Prostate gland (tissue), 2 donors: ENCODE data around the gene RAI1. TPM values are rescaled to one million over a fixed set of nuclear protein-coding genes. Genes with fewer than 3 reads are reported as not detected.
A peak's percentile ranks its signal among the peaks of the same experiment; 100 is the strongest.

Source experiments
- DNase-seq: peaks from one replicate; pipeline ENCODE4 v3.0.0-alpha.2; 2019; ENCODE audit warnings: low spot score
- H3K27ac ChIP-seq, 2 donors: fragments of 200-600 bp; sonication (generic); 2 replicates each; pipeline ENCODE4 v1.5.1; 2017 to 2019
- H3K27me3 ChIP-seq: fragments of 200-600 bp; sonication (generic); replicated peaks from 2 replicates; pipeline ENCODE4 v1.5.1; 2019; ENCODE audit not compliant: insufficient read depth
- H3K36me3 ChIP-seq, 2 donors: fragments of 200-600 bp; sonication (generic); 1 replicate in 1 of 2; 2 replicates in 1 of 2; pipeline versions ENCODE4 v1.5.1 to v1.8.1; 2017 to 2019
- H3K4me1 ChIP-seq: fragments of 200-600 bp; sonication (generic); replicated peaks from 2 replicates; pipeline ENCODE4 v1.5.1; 2019
- H3K4me3 ChIP-seq, 2 donors: fragments of 200-600 bp; sonication (generic); 2 replicates each; pipeline ENCODE4 v1.5.1; 2017 to 2019
- H3K9me3 ChIP-seq: fragments of 200-600 bp; sonication (generic); 2 replicates; pipeline ENCODE4 v1.5.1; 2017
- POLR2A ChIP-seq: fragments of 450-650 bp; IDR thresholded peaks from one replicate; pipeline ENCODE4 v1.6.1; 2016; ENCODE audit warnings: antibody characterized with exemption, mild to moderate bottlenecking
- POLR2AphosphoS5 ChIP-seq: sonication (generic); formaldehyde crosslinking; IDR thresholded peaks from one replicate; pipeline ENCODE4 v1.6.1; 2017; ENCODE audit warnings: antibody characterized with exemption
- WGBS: methylation state at CpG from one replicate; pipeline ENCODE4 v1.1.5; 2018; 5-methylcytosine and 5-hydroxymethylcytosine counted together
- intact Hi-C: fragments of 100-400 bp; cut with DNase I; formaldehyde crosslinking; loops from one replicate; pipeline ENCODE4 v1.14.2; 2022
- total RNA-seq, 2 donors: library from RNA; depleted of rRNA; stranded (reverse); fragments of >200 nt; gene quantifications; one replicate each; pipeline ENCODE4 v1.1.0, GENCODE V29; 2016
- TF ChIP-seq, protein P1 (sequence below), 4 experiments: fragments of 200-600 bp in 2 of 4; fragments of 450-650 bp in 2 of 4; sonication (generic) in 2 of 4; IDR thresholded peaks; 1 replicate in 3 of 4; 2 replicates in 1 of 4; pipeline ENCODE4 v1.5.1; 2016 to 2019; ENCODE audit warnings: antibody characterized with exemption in 4 of 4, mild to moderate bottlenecking in 2 of 4, moderate library complexity in 2 of 4

RAI1 gene
- total RNA-seq, 2 donors from 2014 or later = 69.2 to 71.0 TPM

DNA sequence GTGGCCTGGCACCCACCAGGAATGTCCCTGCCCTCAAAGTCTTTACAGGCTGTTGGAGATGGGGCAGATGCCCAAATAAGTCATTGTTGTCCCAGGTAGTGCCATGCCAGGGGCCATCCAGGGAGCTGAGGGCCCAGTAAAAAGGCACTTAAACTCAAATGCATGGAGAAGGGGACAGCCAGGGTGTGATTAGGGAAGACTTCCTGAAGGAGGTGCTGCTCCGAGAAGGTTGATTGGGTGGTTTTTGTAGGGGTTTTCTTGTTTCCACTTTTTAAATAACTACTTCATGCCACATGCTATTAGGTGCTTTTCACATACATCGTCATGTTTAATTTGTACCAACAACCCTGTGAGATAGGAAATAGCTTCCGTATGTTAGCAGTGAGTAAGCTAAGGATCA, 66.9 kb downstream of the RAI1 start:
- TF ChIP-seq, protein P1, sequence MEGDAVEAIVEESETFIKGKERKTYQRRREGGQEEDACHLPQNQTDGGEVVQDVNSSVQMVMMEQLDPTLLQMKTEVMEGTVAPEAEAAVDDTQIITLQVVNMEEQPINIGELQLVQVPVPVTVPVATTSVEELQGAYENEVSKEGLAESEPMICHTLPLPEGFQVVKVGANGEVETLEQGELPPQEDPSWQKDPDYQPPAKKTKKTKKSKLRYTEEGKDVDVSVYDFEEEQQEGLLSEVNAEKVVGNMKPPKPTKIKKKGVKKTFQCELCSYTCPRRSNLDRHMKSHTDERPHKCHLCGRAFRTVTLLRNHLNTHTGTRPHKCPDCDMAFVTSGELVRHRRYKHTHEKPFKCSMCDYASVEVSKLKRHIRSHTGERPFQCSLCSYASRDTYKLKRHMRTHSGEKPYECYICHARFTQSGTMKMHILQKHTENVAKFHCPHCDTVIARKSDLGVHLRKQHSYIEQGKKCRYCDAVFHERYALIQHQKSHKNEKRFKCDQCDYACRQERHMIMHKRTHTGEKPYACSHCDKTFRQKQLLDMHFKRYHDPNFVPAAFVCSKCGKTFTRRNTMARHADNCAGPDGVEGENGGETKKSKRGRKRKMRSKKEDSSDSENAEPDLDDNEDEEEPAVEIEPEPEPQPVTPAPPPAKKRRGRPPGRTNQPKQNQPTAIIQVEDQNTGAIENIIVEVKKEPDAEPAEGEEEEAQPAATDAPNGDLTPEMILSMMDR (IDR thresholded peaks at IDR 0.05) = no peak
- intact Hi-C loops = no loop called here
- no peak for DNase-seq
- H3K4me1 ChIP-seq = peaks cover 7% of the 10 kb centered on the region
- H3K9me3 ChIP-seq = no peaks in the 10 kb centered on the region
- H3K27me3 ChIP-seq = no peaks in the 10 kb centered on the region
- H3K36me3 ChIP-seq = no peaks in the 10 kb centered on the region
- no peak overlapping the region for H3K4me3 ChIP-seq
- H3K27ac ChIP-seq = no peak overlapping the region
- WGBS = 98% methylated on average over 3 of the region's 3 CpGs

DNA sequence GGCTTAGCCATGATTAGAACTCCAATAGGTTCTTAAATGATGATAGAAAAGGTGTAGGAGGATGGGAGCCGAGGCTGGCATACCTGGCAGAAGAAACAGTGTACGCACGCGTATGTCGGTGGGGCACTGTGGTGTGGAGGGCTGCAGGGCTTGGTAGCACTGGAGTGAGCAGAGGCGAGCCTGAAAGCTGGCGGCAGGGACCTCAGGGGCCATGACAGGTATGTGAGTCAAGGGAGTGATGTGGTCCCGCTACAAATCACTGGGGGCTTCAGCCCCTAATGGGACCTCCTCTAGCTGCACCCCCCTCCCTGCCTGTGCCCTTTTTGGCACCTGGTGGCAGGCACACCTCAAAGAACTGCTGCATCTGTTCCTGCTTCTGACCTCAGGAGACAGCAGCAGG, 67.3 kb downstream of the RAI1 start:
- no peak for DNase-seq
- Histone ChIP-seq H3K9me3 (no peaks in the 10 kb centered on the region), H3K4me3 (no peak overlapping the region), H3K4me1 (peaks cover 7% of the 10 kb centered on the region), H3K36me3 (no peaks in the 10 kb centered on the region), H3K27me3 (no peaks in the 10 kb centered on the region), H3K27ac (no peak overlapping the region)
- TF ChIP-seq POLR2A (no peak), POLR2AphosphoS5 (no peak)
- TF ChIP-seq, protein P1 (IDR thresholded peaks at IDR 0.05) = no peak
- intact Hi-C loops = no loop called here
- WGBS = 86% methylated on average over 8 of the region's 8 CpGs

DNA sequence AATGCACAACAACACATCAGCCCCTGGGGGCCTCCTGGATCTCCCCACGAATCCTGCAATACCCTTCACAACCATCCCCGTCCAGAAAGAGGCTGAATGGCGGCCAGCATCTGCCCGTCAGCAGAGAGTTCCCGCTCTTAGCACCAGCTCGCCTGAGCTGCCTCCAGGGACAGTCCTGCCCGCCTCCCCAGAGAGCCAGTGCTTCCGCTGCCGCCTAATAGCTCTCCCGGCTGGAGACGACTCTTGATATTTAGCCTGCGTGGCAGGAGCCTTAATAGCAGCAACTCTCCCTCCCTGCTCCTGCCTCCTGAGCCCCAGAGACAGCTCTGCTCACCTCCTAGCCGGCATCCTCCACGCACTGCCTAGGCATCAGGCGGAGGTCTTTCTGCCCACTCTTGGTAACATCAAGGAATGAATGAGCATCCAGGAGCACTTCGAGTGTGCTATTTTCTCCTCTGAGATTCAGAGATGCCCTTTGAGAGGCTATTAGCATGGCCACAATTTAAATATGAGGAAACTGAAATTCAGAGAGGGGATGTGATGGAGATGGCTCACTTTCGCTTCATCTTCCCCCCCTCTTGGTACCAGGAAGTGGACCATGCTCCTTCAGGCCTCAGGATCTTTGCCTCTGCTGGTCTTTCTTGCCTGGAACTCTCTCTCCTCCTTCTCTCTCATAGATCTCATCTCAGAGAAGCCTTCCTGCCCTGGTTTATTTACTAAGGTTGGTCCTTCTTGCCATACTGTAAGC, 67.9 kb downstream of the RAI1 start:
- H3K4me1 ChIP-seq = peaks cover 7% of the 10 kb centered on the region
- TF ChIP-seq, protein P1 (IDR thresholded peaks at IDR 0.05) = no peak
- TF ChIP-seq POLR2A (no peak), POLR2AphosphoS5 (no peak)
- H3K27me3 ChIP-seq = no peaks in the 10 kb centered on the region
- H3K27ac ChIP-seq = peak overlapping the region in 1 of 2 donors; percentile 5
- H3K9me3 ChIP-seq = no peaks in the 10 kb centered on the region
- H3K36me3 ChIP-seq = no peaks in the 10 kb centered on the region
- no peak for DNase-seq
- intact Hi-C loops = no loop called here
- no peak overlapping the region for H3K4me3 ChIP-seq
- 69% methylated on average over 17 of the region's 17 CpGs for WGBS

DNA sequence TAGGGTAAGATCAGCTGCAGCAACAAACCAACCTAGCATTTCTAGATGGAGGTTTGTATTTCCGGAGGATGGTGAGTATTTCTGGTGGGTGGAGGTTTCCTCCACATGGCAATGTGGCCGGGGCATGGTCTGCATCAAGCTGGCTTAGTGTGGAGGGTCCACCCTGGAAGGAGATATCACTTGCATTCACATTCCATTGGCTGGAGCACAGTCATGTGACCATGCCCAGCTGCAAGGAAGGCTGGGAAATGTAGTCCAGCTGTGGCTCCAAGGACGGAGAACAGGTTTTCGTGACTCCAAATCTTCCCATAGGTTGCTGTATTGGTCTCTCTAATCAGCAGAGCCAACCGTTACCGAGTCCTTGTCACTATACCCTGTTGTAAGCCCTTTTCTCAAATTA, 68.7 kb downstream of the RAI1 start:
- H3K4me3 ChIP-seq = no peak overlapping the region
- intact Hi-C loops = no loop called here
- H3K36me3 ChIP-seq = no peaks in the 10 kb centered on the region
- H3K27ac ChIP-seq = no peak overlapping the region
- no peak for DNase-seq
- peaks cover 7% of the 10 kb centered on the region for H3K4me1 ChIP-seq
- TF ChIP-seq, protein P1 (IDR thresholded peaks at IDR 0.05) = no peak
- TF ChIP-seq POLR2AphosphoS5 (peak; percentile 65), POLR2A (no peak)
- WGBS = 49% methylated on average over 6 of the region's 6 CpGs
- no peaks in the 10 kb centered on the region for H3K27me3 ChIP-seq
- no peaks in the 10 kb centered on the region for H3K9me3 ChIP-seq

DNA sequence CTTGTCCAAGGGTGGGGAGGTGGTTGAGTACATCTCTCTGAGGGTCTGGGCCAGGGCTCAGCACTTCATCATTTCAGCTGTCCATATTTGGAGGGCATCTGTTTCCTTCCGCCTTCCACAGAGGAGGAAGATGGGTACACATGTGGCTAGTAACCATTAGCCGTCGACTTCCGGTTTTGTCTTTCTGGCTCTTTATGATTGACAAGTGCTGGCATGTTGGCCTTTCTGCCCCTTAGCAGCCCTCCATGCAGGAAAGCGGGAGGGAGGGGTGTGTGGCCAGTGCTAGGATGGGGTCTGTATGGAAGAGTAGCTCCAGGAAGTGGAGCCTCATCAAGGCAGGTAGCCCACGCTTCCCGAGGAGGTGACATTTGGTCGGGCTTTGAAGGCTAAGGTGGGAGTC, 69.6 kb downstream of the RAI1 start:
- no peak overlapping the region for H3K4me3 ChIP-seq
- peaks cover 7% of the 10 kb centered on the region for H3K4me1 ChIP-seq
- no peaks in the 10 kb centered on the region for H3K9me3 ChIP-seq
- DNase-seq = no peak
- no peaks in the 10 kb centered on the region for H3K27me3 ChIP-seq
- TF ChIP-seq, protein P1 (IDR thresholded peaks at IDR 0.05) = no peak
- no peak for TF ChIP-seq POLR2AphosphoS5
- no peak for TF ChIP-seq POLR2A
- H3K27ac ChIP-seq = peak overlapping the region; percentile 87
- WGBS = 44% methylated on average over 8 of the region's 8 CpGs
- intact Hi-C loops = no loop called here
- no peaks in the 10 kb centered on the region for H3K36me3 ChIP-seq
